Naive thymus-derived CD8-positive, alpha-beta T cell (primary cell): ENCODE data around the gene SRXN1. TPM values are rescaled to one million over a fixed set of nuclear protein-coding genes. Genes with fewer than 3 reads are reported as not detected.

ENCODE experiments used
- ATAC-seq, 2 donors: fragments of 150-1000 bp; cut with Tn5 transposase in 1 of 2; sonication (Bioruptor Pico), chemical (Tn5 transposase) in 1 of 2; 1 replicate in 1 of 2; 2 replicates in 1 of 2; pipeline ENCODE4 v1.10.0; 2021; ENCODE audit warnings: mild to moderate bottlenecking in 2 of 2, moderate library complexity in 2 of 2
- POLR2A ChIA-PET: fragments of 350-600 bp; sonication (Branson Sonifier 250); formaldehyde crosslinking; loops from one replicate; lab custom pipeline; 2021; ENCODE audit warnings: antibody characterized with exemption; lab: Charles Lee
- DNase-seq, 10 donors: peaks; one replicate each; pipeline versions ENCODE4 v3.0.0 to v3.0.0-alpha.2; 2020 to 2022
- H3K27ac Mint-ChIP-seq, 10 donors: one replicate each; pipeline ENCODE4 v1.8.0; 2020 to 2022; ENCODE audit warnings: mild to moderate bottlenecking in 10 of 10, mixed read lengths in 10 of 10, moderate library complexity in 4 of 10, inconsistent platforms in 1 of 10
- H3K27me3 Mint-ChIP-seq, 5 donors: one replicate each; pipeline ENCODE4 v1.8.0; 2021 to 2022; ENCODE audit warnings: mixed read lengths in 5 of 5
- H3K36me3 Mint-ChIP-seq, 3 donors: one replicate each; pipeline ENCODE4 v1.8.0; 2020 to 2022; ENCODE audit warnings: mixed read lengths in 3 of 3, mild to moderate bottlenecking in 2 of 3, inconsistent platforms in 1 of 3
- H3K4me1 Mint-ChIP-seq, 4 donors: one replicate each; pipeline ENCODE4 v1.8.0; 2021 to 2022; ENCODE audit warnings: mixed read lengths in 4 of 4
- H3K4me3 Mint-ChIP-seq, 10 donors: one replicate each; pipeline ENCODE4 v1.8.0; 2020 to 2022; ENCODE audit warnings: mild to moderate bottlenecking in 10 of 10, mixed read lengths in 10 of 10, moderate library complexity in 6 of 10, inconsistent platforms in 1 of 10
- H3K9me3 Mint-ChIP-seq, 9 donors: one replicate each; pipeline ENCODE4 v1.8.0; 2020 to 2022; ENCODE audit warnings: mixed read lengths in 9 of 9, mild to moderate bottlenecking in 3 of 9, inconsistent platforms in 1 of 9, moderate library complexity in 1 of 9
- polyA plus RNA-seq, 3 donors: library from polyadenylated mRNA; unstranded; fragments of 300-500 nt; fragmentation: Illumina TruSeq; gene quantifications; one replicate each; pipeline ENCODE4 v1.2.3, GENCODE V29; 2021
- total RNA-seq, 8 experiments: library from RNA in 2 of 8; stranded (reverse) in 2 of 8; gene quantifications; one replicate each; pipeline ENCODE4 v1.2.3 and lab custom pipeline; 2021 to 2026

SRXN1 gene
- total and polyA plus RNA-seq, 5 experiments from 2014 or later: 0.26 to 15.6 (median 2.4) TPM

DNA sequence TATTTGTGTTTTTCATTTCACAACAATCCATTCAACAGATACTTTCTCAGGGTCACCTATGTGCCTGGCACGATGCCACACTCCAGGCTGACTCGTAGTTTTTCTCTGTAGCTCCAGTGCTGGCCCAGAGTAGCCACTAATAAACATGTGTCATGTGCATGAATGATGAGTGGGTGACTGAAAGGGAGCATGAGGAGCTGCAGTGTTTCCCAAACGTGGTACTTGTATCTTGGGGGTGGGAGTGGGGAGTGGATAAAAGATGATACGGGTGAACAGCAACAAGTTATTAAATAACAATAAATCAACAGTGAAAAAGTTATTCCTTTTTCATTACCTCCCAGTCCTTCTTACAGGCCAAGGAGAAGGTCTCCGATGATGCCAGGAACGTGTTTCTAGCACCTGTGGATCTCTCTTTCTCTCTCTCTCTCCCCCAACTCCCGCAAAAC, 17.1 kb downstream of the SRXN1 start:
- POLR2A ChIA-PET: no interaction called here
- Mint-ChIP-seq H3K36me3 (peaks cover 0 to 2% (median 0%) of the 10 kb centered on the region in 3 donors), H3K4me1 (peaks cover 0 to 2% (median 0%) of the 10 kb centered on the region in 4 donors), H3K9me3 (no peaks in the 10 kb centered on the region), H3K27ac (no peak overlapping the region), H3K27me3 (peaks cover 0 to 12% (median 4%) of the 10 kb centered on the region in 5 donors), H3K4me3 (no peak overlapping the region)
- no peak for DNase-seq
- ATAC-seq: no peak

GRCh38 chr20:635028-635892, 17.7 kb downstream of the SRXN1 start:
- DNase-seq (no peak), ATAC-seq (no peak)
- peaks cover 3 to 15% (median 4%) of the 10 kb centered on the region in 5 donors for H3K27me3 Mint-ChIP-seq
- POLR2A ChIA-PET: no interaction called here
- H3K27ac Mint-ChIP-seq: no peak overlapping the region
- peaks cover 0 to 1% (median 0%) of the 10 kb centered on the region in 4 donors for H3K4me1 Mint-ChIP-seq
- H3K9me3 Mint-ChIP-seq: no peaks in the 10 kb centered on the region
- peaks cover 0 to 1% (median 0%) of the 10 kb centered on the region in 3 donors for H3K36me3 Mint-ChIP-seq
- no peak overlapping the region for H3K4me3 Mint-ChIP-seq

- no peak for DNase-seq
- H3K9me3 Mint-ChIP-seq: no peaks in the 10 kb centered on the region
- no peak overlapping the region for H3K27ac Mint-ChIP-seq
- POLR2A ChIA-PET: no interaction called here
- H3K27me3 Mint-ChIP-seq: peaks cover 4 to 24% (median 7%) of the 10 kb centered on the region in 5 donors
- no peaks in the 10 kb centered on the region for H3K4me1 Mint-ChIP-seq
- ATAC-seq: no peak
- H3K4me3 Mint-ChIP-seq: no peak overlapping the region
- no peaks in the 10 kb centered on the region for H3K36me3 Mint-ChIP-seq
Measured at GRCh38 chr20:634148-634925, 18.7 kb downstream of the SRXN1 start.

DNA sequence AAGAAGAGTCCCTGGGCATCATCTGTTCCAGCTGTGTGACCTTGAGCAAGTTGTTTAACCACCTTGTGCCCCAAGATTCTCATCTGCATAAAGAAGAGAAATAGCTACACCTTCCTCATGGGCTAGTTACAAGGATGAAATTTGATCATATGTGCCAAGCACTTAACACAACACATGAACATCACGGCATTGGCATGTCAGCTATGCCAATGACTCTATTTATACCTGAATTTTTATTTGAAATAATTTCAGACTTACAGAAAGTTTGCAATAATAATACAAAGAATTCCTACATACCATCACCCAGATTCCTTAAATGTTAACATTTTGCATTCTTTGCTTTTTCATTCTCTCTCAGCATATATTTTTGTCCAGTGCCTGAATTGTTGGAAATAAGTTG, 21.9 kb downstream of the SRXN1 start:
- no peak overlapping the region for H3K4me3 Mint-ChIP-seq
- no peaks in the 10 kb centered on the region for H3K36me3 Mint-ChIP-seq
- H3K9me3 Mint-ChIP-seq: peaks cover 0 to 2% (median 0%) of the 10 kb centered on the region in 9 donors
- H3K27me3 Mint-ChIP-seq: peaks cover 5 to 18% (median 7%) of the 10 kb centered on the region in 5 donors
- H3K4me1 Mint-ChIP-seq: no peaks in the 10 kb centered on the region
- no peak overlapping the region for H3K27ac Mint-ChIP-seq
- POLR2A ChIA-PET: no interaction called here
- no peak for DNase-seq
- no peak for ATAC-seq

- peaks cover 0 to 4% (median 0%) of the 10 kb centered on the region in 3 donors for H3K36me3 Mint-ChIP-seq
- DNase-seq (no peak), ATAC-seq (no peak)
- no peak overlapping the region for H3K27ac Mint-ChIP-seq
- POLR2A ChIA-PET: no interaction called here
- no peak overlapping the region for H3K4me3 Mint-ChIP-seq
- peaks cover 0 to 2% (median 0%) of the 10 kb centered on the region in 9 donors for H3K9me3 Mint-ChIP-seq
- H3K27me3 Mint-ChIP-seq: peaks cover 8 to 34% (median 11%) of the 10 kb centered on the region in 5 donors
- H3K4me1 Mint-ChIP-seq: no peaks in the 10 kb centered on the region
Measured at GRCh38 chr20:626579-626978, 26.4 kb downstream of the SRXN1 start.

GRCh38 chr20:625360-625932, 27.6 kb downstream of the SRXN1 start:
- H3K27me3 Mint-ChIP-seq: peaks cover 8 to 40% (median 20%) of the 10 kb centered on the region in 5 donors
- no peaks in the 10 kb centered on the region for H3K4me1 Mint-ChIP-seq
- no peak for ATAC-seq
- H3K27ac Mint-ChIP-seq: no peak overlapping the region
- POLR2A ChIA-PET: no interaction called here
- DNase-seq: no peak
- H3K9me3 Mint-ChIP-seq: peaks cover 0 to 2% (median 0%) of the 10 kb centered on the region in 9 donors
- peaks cover 0 to 4% (median 0%) of the 10 kb centered on the region in 3 donors for H3K36me3 Mint-ChIP-seq
- no peak overlapping the region for H3K4me3 Mint-ChIP-seq

DNA sequence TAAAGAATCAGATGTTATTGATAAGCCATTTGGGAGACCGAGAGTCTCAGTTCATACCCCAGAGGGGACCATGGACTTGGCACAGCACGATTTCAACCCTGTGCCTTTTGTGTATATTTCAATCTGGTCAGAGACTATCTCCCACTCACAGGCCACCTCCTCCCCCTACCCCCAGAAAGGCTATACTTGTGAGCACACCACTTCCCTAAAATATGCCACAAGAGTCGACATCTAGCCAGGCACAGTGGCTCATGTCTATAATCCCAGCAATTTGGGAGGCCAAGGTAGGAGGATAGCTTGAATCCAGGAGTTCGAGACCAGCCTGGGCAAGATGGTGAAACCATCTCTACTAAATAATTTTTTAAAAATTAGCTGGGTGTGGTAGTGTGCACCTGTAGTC, 29.3 kb downstream of the SRXN1 start:
- POLR2A ChIA-PET: no interaction called here

GRCh38 chr20:623021-623420, 30.0 kb downstream of the SRXN1 start:
- POLR2A ChIA-PET: no interaction called here
- Mint-ChIP-seq H3K36me3 (peaks cover 0 to 15% (median 0%) of the 10 kb centered on the region in 3 donors), H3K27ac (no peak overlapping the region), H3K27me3 (peaks cover 16 to 45% (median 29%) of the 10 kb centered on the region in 5 donors), H3K9me3 (peaks cover 0 to 11% (median 1%) of the 10 kb centered on the region in 9 donors), H3K4me3 (no peak overlapping the region), H3K4me1 (no peaks in the 10 kb centered on the region)
- DNase-seq (no peak), ATAC-seq (no peak)

More for the DNA sequence above, 29.3 kb downstream of the SRXN1 start:
- Mint-ChIP-seq H3K4me1 (no peaks in the 10 kb centered on the region), H3K27ac (no peak overlapping the region), H3K9me3 (peaks cover 0 to 5% (median 0%) of the 10 kb centered on the region in 9 donors), H3K4me3 (no peak overlapping the region), H3K27me3 (peaks cover 16 to 41% (median 23%) of the 10 kb centered on the region in 5 donors), H3K36me3 (peaks cover 0 to 8% (median 0%) of the 10 kb centered on the region in 3 donors)
- ATAC-seq (no peak), DNase-seq (no peak)

DNA sequence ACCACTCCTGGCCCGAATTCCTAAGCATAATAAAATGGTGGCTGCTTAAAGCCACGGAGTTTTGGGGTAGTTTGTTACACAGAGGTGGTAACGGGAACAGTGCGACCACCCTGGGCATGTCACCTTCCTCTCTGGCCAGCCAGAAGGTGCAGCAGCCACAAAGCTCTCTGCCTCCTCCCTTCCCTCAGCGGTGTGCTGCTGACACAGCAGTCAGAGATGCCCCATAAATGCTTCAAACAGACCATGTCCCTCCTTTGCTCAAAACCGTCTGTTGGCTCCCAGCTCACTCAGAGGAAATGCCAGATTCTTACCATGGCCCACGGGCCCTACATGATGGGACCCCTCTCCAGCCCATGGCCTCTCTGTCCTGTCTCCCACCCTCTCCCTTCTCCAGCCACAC, 30.8 kb downstream of the SRXN1 start:
- no peak for ATAC-seq
- Mint-ChIP-seq H3K27me3 (peaks cover 19 to 54% (median 32%) of the 10 kb centered on the region in 5 donors), H3K36me3 (peaks cover 0 to 23% (median 2%) of the 10 kb centered on the region in 3 donors), H3K27ac (no peak overlapping the region), H3K9me3 (peaks cover 0 to 20% (median 8%) of the 10 kb centered on the region in 9 donors), H3K4me1 (no peaks in the 10 kb centered on the region), H3K4me3 (no peak overlapping the region)
- no peak for DNase-seq
- POLR2A ChIA-PET: no interaction called here

GRCh38 chr20:621125-621756, 31.8 kb downstream of the SRXN1 start:
- no peaks in the 10 kb centered on the region for H3K4me1 Mint-ChIP-seq
- peaks cover 0 to 23% (median 2%) of the 10 kb centered on the region in 3 donors for H3K36me3 Mint-ChIP-seq
- H3K27me3 Mint-ChIP-seq: peaks cover 24 to 58% (median 32%) of the 10 kb centered on the region in 5 donors
- POLR2A ChIA-PET: no interaction called here
- ATAC-seq: no peak
- H3K9me3 Mint-ChIP-seq: peaks cover 0 to 20% (median 8%) of the 10 kb centered on the region in 9 donors
- no peak for DNase-seq
- H3K4me3 Mint-ChIP-seq: no peak overlapping the region
- no peak overlapping the region for H3K27ac Mint-ChIP-seq

DNA sequence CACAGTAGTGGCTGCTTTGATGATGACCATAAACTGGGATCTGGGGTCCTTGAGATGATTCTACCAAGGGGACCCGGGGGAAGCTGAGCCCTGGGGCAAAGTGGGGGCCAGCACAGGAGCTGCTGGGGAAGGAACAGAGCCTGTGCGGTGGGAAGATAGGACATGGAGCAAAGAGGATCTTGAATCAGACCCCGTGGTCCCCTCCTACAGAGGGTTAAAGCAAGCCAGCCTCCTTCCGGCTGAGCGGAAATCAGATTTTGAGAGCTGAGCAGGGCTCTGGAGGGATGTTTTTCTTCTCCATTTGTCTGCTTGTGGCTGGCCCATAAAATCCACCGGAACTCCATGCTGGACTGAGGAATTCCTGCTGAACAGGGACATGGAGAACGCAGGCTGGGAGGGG, 32.8 kb downstream of the SRXN1 start:
- no peak overlapping the region for H3K4me3 Mint-ChIP-seq
- peaks cover 0 to 23% (median 2%) of the 10 kb centered on the region in 3 donors for H3K36me3 Mint-ChIP-seq
- no peak for DNase-seq
- H3K27ac Mint-ChIP-seq: no peak overlapping the region
- H3K9me3 Mint-ChIP-seq: peaks cover 0 to 20% (median 8%) of the 10 kb centered on the region in 9 donors
- H3K27me3 Mint-ChIP-seq: peaks cover 27 to 60% (median 35%) of the 10 kb centered on the region in 5 donors
- no peaks in the 10 kb centered on the region for H3K4me1 Mint-ChIP-seq
- POLR2A ChIA-PET: no interaction called here
- no peak for ATAC-seq

- H3K27ac Mint-ChIP-seq: no peak overlapping the region
- H3K27me3 Mint-ChIP-seq: peaks cover 31 to 72% (median 38%) of the 10 kb centered on the region in 5 donors
- DNase-seq (no peak), ATAC-seq (no peak)
- POLR2A ChIA-PET: no interaction called here
- peaks cover 0 to 19% (median 2%) of the 10 kb centered on the region in 3 donors for H3K36me3 Mint-ChIP-seq
- H3K4me1 Mint-ChIP-seq: no peaks in the 10 kb centered on the region
- H3K9me3 Mint-ChIP-seq: peaks cover 0 to 20% (median 8%) of the 10 kb centered on the region in 9 donors
- H3K4me3 Mint-ChIP-seq: no peak overlapping the region
Measured at GRCh38 chr20:618980-619379, 34.0 kb downstream of the SRXN1 start.
